Glutamatergic neuron (in vitro differentiated cells): ENCODE measurements around the gene EIF2B5. TPM values are rescaled to one million over a fixed set of nuclear protein-coding genes. Genes with fewer than 3 reads are reported as not detected.

ENCODE experiments used
- DNase-seq: peaks from one replicate; pipeline ENCODE4 v3.0.0; 2022
- H3K27ac Mint-ChIP-seq: one replicate; pipeline ENCODE4 v1.8.0; 2020; ENCODE audit warnings: mild to moderate bottlenecking, mixed read lengths, inconsistent platforms; ENCODE audit not compliant: unreplicated experiment
- H3K27me3 Mint-ChIP-seq: one replicate; pipeline ENCODE4 v1.8.0; 2020; ENCODE audit warnings: mild to moderate bottlenecking, moderate library complexity, mixed read lengths, inconsistent platforms; ENCODE audit not compliant: unreplicated experiment
- H3K36me3 Mint-ChIP-seq: one replicate; pipeline ENCODE4 v1.8.0; 2020; ENCODE audit warnings: mild to moderate bottlenecking, mixed read lengths, inconsistent platforms; ENCODE audit not compliant: unreplicated experiment
- H3K4me1 Mint-ChIP-seq: one replicate; pipeline ENCODE4 v1.8.0; 2020; ENCODE audit warnings: mild to moderate bottlenecking, low read depth, mixed read lengths, inconsistent platforms; ENCODE audit not compliant: unreplicated experiment
- H3K4me3 Mint-ChIP-seq: one replicate; pipeline ENCODE4 v1.8.0; 2020; ENCODE audit warnings: mild to moderate bottlenecking, mixed read lengths, inconsistent platforms; ENCODE audit not compliant: unreplicated experiment
- H3K9me3 Mint-ChIP-seq: one replicate; pipeline ENCODE4 v1.8.0; 2020; ENCODE audit warnings: mild to moderate bottlenecking, moderate library complexity, mixed read lengths, inconsistent platforms; ENCODE audit not compliant: unreplicated experiment
- total RNA-seq: library from RNA; stranded (reverse); fragmentation: NEBNext Ultra II Directional; extraction: Animal tissue kit (Norgen Biotek cat#: 25700); gene quantifications from one replicate; pipeline ENCODE4 v1.2.1, GENCODE V29; 2021; ENCODE audit not compliant: unreplicated experiment
- TF ChIP-seq, protein P1 (sequence below): fragments of 200-600 bp; sonication (generic); IDR thresholded peaks from one replicate; pipeline ENCODE4 v1.5.0; 2021; ENCODE audit not compliant: partially characterized antibody, unreplicated experiment

The EIF2B5 gene
- total RNA-seq, 1 donor from 2014 or later = 41.6 TPM

DNA sequence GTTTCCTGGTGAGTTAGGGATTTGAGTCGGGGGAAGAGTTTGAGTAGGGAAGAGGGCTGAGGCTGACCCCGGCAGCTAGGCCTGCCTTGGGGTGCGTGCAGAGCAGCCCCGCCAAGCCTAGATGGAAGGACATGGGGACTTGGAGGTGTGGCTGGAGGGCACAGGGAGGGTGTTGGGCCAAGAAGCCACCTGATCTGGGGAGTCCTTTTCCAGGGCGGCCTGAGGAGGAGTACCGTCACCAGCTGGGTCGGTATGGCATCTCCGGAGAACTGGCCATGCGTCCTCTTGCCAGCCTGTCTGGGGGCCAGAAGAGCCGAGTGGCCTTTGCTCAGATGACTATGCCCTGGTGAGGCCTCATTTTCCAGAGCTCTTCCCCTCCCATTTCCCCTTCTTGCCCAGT, 57.7 kb downstream of the EIF2B5 start:
- TF ChIP-seq, protein P1, sequence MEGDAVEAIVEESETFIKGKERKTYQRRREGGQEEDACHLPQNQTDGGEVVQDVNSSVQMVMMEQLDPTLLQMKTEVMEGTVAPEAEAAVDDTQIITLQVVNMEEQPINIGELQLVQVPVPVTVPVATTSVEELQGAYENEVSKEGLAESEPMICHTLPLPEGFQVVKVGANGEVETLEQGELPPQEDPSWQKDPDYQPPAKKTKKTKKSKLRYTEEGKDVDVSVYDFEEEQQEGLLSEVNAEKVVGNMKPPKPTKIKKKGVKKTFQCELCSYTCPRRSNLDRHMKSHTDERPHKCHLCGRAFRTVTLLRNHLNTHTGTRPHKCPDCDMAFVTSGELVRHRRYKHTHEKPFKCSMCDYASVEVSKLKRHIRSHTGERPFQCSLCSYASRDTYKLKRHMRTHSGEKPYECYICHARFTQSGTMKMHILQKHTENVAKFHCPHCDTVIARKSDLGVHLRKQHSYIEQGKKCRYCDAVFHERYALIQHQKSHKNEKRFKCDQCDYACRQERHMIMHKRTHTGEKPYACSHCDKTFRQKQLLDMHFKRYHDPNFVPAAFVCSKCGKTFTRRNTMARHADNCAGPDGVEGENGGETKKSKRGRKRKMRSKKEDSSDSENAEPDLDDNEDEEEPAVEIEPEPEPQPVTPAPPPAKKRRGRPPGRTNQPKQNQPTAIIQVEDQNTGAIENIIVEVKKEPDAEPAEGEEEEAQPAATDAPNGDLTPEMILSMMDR = no peak
- Mint-ChIP-seq H3K27me3 (peaks cover 2% of the 10 kb centered on the region), H3K36me3 (peaks cover 4% of the 10 kb centered on the region), H3K4me1 (no peaks in the 10 kb centered on the region), H3K27ac (no peak overlapping the region), H3K4me3 (no peak overlapping the region), H3K9me3 (no peaks in the 10 kb centered on the region)
- DNase-seq = no peak

DNA sequence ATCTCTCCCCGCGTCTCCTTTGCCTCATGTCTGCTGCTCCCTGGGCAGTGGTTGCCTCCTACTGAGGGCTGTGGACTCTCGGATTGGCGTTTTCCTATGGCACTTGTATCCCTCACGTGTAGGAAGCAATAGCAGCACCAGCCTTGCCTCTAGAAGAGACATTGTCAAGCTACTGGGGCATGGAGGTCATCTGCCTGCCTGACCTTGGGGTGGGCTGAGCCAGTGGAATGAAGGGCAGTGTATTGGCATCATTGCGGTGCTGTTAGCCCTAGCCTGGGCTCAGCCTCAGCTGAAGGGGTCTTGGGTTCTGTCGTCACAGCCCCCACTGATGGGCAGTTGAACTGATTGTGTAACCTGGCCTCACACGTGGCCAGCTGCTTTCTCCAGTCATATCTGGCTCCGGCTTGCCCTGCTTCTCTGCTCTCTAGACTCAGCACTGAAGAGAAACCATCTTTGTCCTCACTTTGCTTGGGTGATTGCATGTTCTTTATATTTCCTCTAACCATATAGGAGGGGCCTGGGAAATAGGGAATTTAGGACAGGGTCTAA, 58.9 kb downstream of the EIF2B5 start:
- TF ChIP-seq, protein P1 = no peak
- H3K36me3 Mint-ChIP-seq = peaks cover 4% of the 10 kb centered on the region
- H3K4me1 Mint-ChIP-seq = no peaks in the 10 kb centered on the region
- H3K27me3 Mint-ChIP-seq = peaks cover 2% of the 10 kb centered on the region
- H3K4me3 Mint-ChIP-seq = no peak overlapping the region
- H3K27ac Mint-ChIP-seq = no peak overlapping the region
- no peaks in the 10 kb centered on the region for H3K9me3 Mint-ChIP-seq
- DNase-seq = no peak

Other genes starting within 250 kb of the EIF2B5 start
- 134 TPM for gene ABCC5, start 117.5 kb upstream of the EIF2B5 start, total RNA-seq
- gene HTR3D, start 103.6 kb upstream of the EIF2B5 start, total RNA-seq = not detected
- gene HTR3C, start 82.3 kb upstream of the EIF2B5 start, total RNA-seq = not detected
- gene HTR3E, start 38.3 kb upstream of the EIF2B5 start, total RNA-seq = not detected
- 213 TPM for gene DVL3, start 20.0 kb downstream of the EIF2B5 start, total RNA-seq
- 315 TPM for gene AP2M1, start 39.5 kb downstream of the EIF2B5 start, total RNA-seq
- gene ABCF3, start 50.8 kb downstream of the EIF2B5 start, total RNA-seq = 87.9 TPM
- gene VWA5B2, start 94.2 kb downstream of the EIF2B5 start, total RNA-seq = 56.5 TPM
- gene ALG3, start 113.6 kb downstream of the EIF2B5 start, total RNA-seq = 26.5 TPM
- gene EEF1AKMT4, start 114.3 kb downstream of the EIF2B5 start, total RNA-seq = 1.7 TPM
- 14.8 TPM for gene CAMK2N2, start 126.2 kb downstream of the EIF2B5 start, total RNA-seq
- gene ECE2, start 140.7 kb downstream of the EIF2B5 start, total RNA-seq = 1.6 TPM
- 338 TPM for gene PSMD2, start 163.9 kb downstream of the EIF2B5 start, total RNA-seq
- 346 TPM for gene EIF4G1, start 179.2 kb downstream of the EIF2B5 start, total RNA-seq
- 51.4 TPM for gene FAM131A, start 202.2 kb downstream of the EIF2B5 start, total RNA-seq
- gene CLCN2, start 226.2 kb downstream of the EIF2B5 start, total RNA-seq = 17.8 TPM
- gene POLR2H, start 226.4 kb downstream of the EIF2B5 start, total RNA-seq = 48.1 TPM
- gene THPO, start 242.8 kb downstream of the EIF2B5 start, total RNA-seq = 1.6 TPM
- 47.1 TPM for gene CHRD, start 244.7 kb downstream of the EIF2B5 start, total RNA-seq